Vagina (tissue), 2 donors: ENCODE measurements around the gene NPTX1. TPM values are rescaled to one million over a fixed set of nuclear protein-coding genes. Genes with fewer than 3 reads are reported as not detected.

Source experiments
- DNase-seq, 2 donors: peaks; one replicate each; pipeline ENCODE4 v3.0.0-alpha.2; 2017; ENCODE audit errors: extremely low spot score in 2 of 2
- H3K27ac ChIP-seq: fragments of 200-600 bp; sonication (generic); one replicate; pipeline ENCODE4 v1.5.1; 2019
- H3K27me3 ChIP-seq: fragments of 200-600 bp; sonication (generic); one replicate; pipeline ENCODE4 v1.5.1; 2019
- H3K36me3 ChIP-seq, 2 donors: fragments of 200-600 bp; sonication (generic); one replicate each; pipeline ENCODE4 v1.5.1; 2017 to 2019
- H3K4me1 ChIP-seq: fragments of 200-600 bp; sonication (generic); one replicate; pipeline ENCODE4 v1.5.1; 2019
- H3K4me3 ChIP-seq, 2 donors: fragments of 200-600 bp; sonication (generic); 1 replicate in 1 of 2; 2 replicates in 1 of 2; pipeline ENCODE4 v1.5.1; 2016 to 2019
- H3K9me3 ChIP-seq: fragments of 200-600 bp; sonication (generic); one replicate; pipeline ENCODE4 v1.5.1; 2019
- CTCF ChIP-seq, 3 experiments: fragments of 450-650 bp in 2 of 3; fragments of 200-600 bp in 1 of 3; sonication (generic) in 1 of 3; IDR thresholded peaks; one replicate each; pipeline ENCODE4 v1.5.1; 2017 to 2019; ENCODE audit warnings: antibody characterized with exemption in 3 of 3, mild to moderate bottlenecking in 2 of 3, moderate library complexity in 2 of 3
- POLR2A ChIP-seq, 2 donors: fragments of 450-650 bp; IDR thresholded peaks; one replicate each; pipeline ENCODE4 v1.6.1; 2017; ENCODE audit warnings: antibody characterized with exemption in 2 of 2, mild to moderate bottlenecking in 2 of 2, moderate library complexity in 2 of 2
- POLR2AphosphoS5 ChIP-seq, 2 donors: sonication (generic); formaldehyde crosslinking; IDR thresholded peaks; one replicate each; pipeline ENCODE4 v1.9.0; 2017; ENCODE audit warnings: antibody characterized with exemption in 2 of 2, mild to moderate bottlenecking in 2 of 2, low read depth in 1 of 2; ENCODE audit not compliant: insufficient read depth in 1 of 2
- intact Hi-C: fragments of 100-400 bp; cut with DNase I; formaldehyde crosslinking; loops from one replicate; pipeline ENCODE4 v1.15.1; 2023
- total RNA-seq: library from RNA; depleted of rRNA; stranded (reverse); fragments of >200 nt; gene quantifications from one replicate; pipeline ENCODE4 v1.2.3, GENCODE V29; 2016

NPTX1 gene
- total RNA-seq, 1 donor from 2014 or later: 0.49 TPM

GRCh38 chr17:80503031-80503430 is 26.6 kb upstream of the NPTX1 start:
- intact Hi-C loops: no loop called here
- peaks cover 7% of the 10 kb centered on the region for H3K4me1 ChIP-seq
- no peak for DNase-seq
- TF ChIP-seq CTCF (IDR thresholded peaks at IDR 0.05) (no peak), POLR2AphosphoS5 (IDR thresholded peaks at IDR 0.05; ENCODE audit: insufficient read depth in 1 of 2, low read depth in 1 of 2) (no peak), POLR2A (IDR thresholded peaks at IDR 0.05) (no peak)
- no peak overlapping the region for H3K27ac ChIP-seq
- no peaks in the 10 kb centered on the region for H3K9me3 ChIP-seq
- no peak overlapping the region for H3K4me3 ChIP-seq
- H3K36me3 ChIP-seq: no peaks in the 10 kb centered on the region
- no peaks in the 10 kb centered on the region for H3K27me3 ChIP-seq

- no peak for DNase-seq
- no peaks in the 10 kb centered on the region for H3K9me3 ChIP-seq
- H3K27me3 ChIP-seq: no peaks in the 10 kb centered on the region
- no peak overlapping the region for H3K4me3 ChIP-seq
- no peak overlapping the region for H3K27ac ChIP-seq
- peaks cover 8% of the 10 kb centered on the region for H3K4me1 ChIP-seq
- H3K36me3 ChIP-seq: no peaks in the 10 kb centered on the region
- intact Hi-C loops: no loop called here
- TF ChIP-seq POLR2A (IDR thresholded peaks at IDR 0.05) (no peak), CTCF (IDR thresholded peaks at IDR 0.05) (no peak), POLR2AphosphoS5 (IDR thresholded peaks at IDR 0.05; ENCODE audit: insufficient read depth in 1 of 2, low read depth in 1 of 2) (no peak)
Measured at GRCh38 chr17:80502578-80502877, 26.1 kb upstream of the NPTX1 start.

GRCh38 chr17:80501741-80502577 is 25.6 kb upstream of the NPTX1 start:
- no peaks in the 10 kb centered on the region for H3K27me3 ChIP-seq
- no peak for DNase-seq
- TF ChIP-seq POLR2AphosphoS5 (IDR thresholded peaks at IDR 0.05; ENCODE audit: insufficient read depth in 1 of 2, low read depth in 1 of 2) (no peak), CTCF (IDR thresholded peaks at IDR 0.05) (no peak), POLR2A (IDR thresholded peaks at IDR 0.05) (no peak)
- no peak overlapping the region for H3K27ac ChIP-seq
- H3K4me1 ChIP-seq: peaks cover 8% of the 10 kb centered on the region
- H3K4me3 ChIP-seq: no peak overlapping the region
- no peaks in the 10 kb centered on the region for H3K36me3 ChIP-seq
- no peaks in the 10 kb centered on the region for H3K9me3 ChIP-seq
- intact Hi-C loops: no loop called here

- Histone ChIP-seq H3K27ac (no peak overlapping the region), H3K4me3 (no peak overlapping the region), H3K4me1 (peaks cover 8% of the 10 kb centered on the region), H3K36me3 (no peaks in the 10 kb centered on the region), H3K27me3 (no peaks in the 10 kb centered on the region), H3K9me3 (no peaks in the 10 kb centered on the region)
- no peak for TF ChIP-seq POLR2A (IDR thresholded peaks at IDR 0.05)
- no peak for TF ChIP-seq POLR2AphosphoS5 (IDR thresholded peaks at IDR 0.05; ENCODE audit: insufficient read depth in 1 of 2, low read depth in 1 of 2)
- no peak for TF ChIP-seq CTCF (IDR thresholded peaks at IDR 0.05)
- no peak for DNase-seq
- intact Hi-C loops: no loop called here
Measured at GRCh38 chr17:80499961-80500665, 23.7 kb upstream of the NPTX1 start.

- Histone ChIP-seq H3K27ac (no peak overlapping the region), H3K27me3 (no peaks in the 10 kb centered on the region), H3K36me3 (no peaks in the 10 kb centered on the region), H3K4me1 (peaks cover 8% of the 10 kb centered on the region), H3K9me3 (no peaks in the 10 kb centered on the region), H3K4me3 (no peak overlapping the region)
- TF ChIP-seq POLR2A (IDR thresholded peaks at IDR 0.05) (no peak), CTCF (IDR thresholded peaks at IDR 0.05) (no peak), POLR2AphosphoS5 (IDR thresholded peaks at IDR 0.05; ENCODE audit: insufficient read depth in 1 of 2, low read depth in 1 of 2) (no peak)
- intact Hi-C loops: no loop called here
- DNase-seq: no peak
Measured at GRCh38 chr17:80499560-80499959, 23.2 kb upstream of the NPTX1 start.
